IMR-90 (cell line): ENCODE results near the gene MUC5AC. TPM values are rescaled to one million over a fixed set of nuclear protein-coding genes. Genes with fewer than 3 reads are reported as not detected.

Experiments used
- ATAC-seq: fragments of 200-7000 bp; cut with Tn5 transposase; 2 replicates; pipeline ENCODE4 v1.9.1; 2020; ENCODE audit warnings: low read depth, mild to moderate bottlenecking, moderate library complexity
- BruUV-seq: library from RNA; stranded (reverse); fragments of 400-500 nt; replicated peaks from 2 replicates; lab custom pipeline; 2021; lab: Mats Ljungman, UMichigan
- CTCF ChIA-PET: fragments of 300-600 bp; formaldehyde crosslinking; extraction: SDS; loops from one replicate; lab custom pipeline; 2021; ENCODE audit warnings: antibody characterized with exemption; lab: Yijun Ruan, JAX
- POLR2A ChIA-PET: fragments of 300-600 bp; sonication (Branson Sonifier 250); formaldehyde crosslinking; loops from one replicate; lab custom pipeline; 2022; ENCODE audit warnings: antibody characterized with exemption; ENCODE audit not compliant: unreplicated experiment; lab: Charles Lee
- DNase-seq: peaks from one replicate; pipeline ENCODE4 v3.0.0; 2013
- H2AFZ ChIP-seq: replicated peaks from 2 replicates; pipeline ENCODE3; 2013; ENCODE audit warnings: low read length, mild to moderate bottlenecking; ENCODE audit not compliant: poor library complexity
- H2AK5ac ChIP-seq: 2 replicates; pipeline ENCODE4 v1.6.1; 2013; ENCODE audit warnings: low read depth, low read length, inconsistent platforms
- H2AK9ac ChIP-seq: replicated peaks from 2 replicates; pipeline ENCODE3; 2013; ENCODE audit warnings: mild to moderate bottlenecking, low read depth, low read length, moderate library complexity; ENCODE audit not compliant: poor library complexity
- H2BK120ac ChIP-seq: 2 replicates; pipeline ENCODE4 v1.6.1; 2013; ENCODE audit warnings: low read depth, low read length, inconsistent platforms
- H2BK15ac ChIP-seq: 3 replicates; pipeline ENCODE4 v1.6.1; 2013; ENCODE audit warnings: low read depth, low read length, inconsistent platforms
- H2BK20ac ChIP-seq: 2 replicates; pipeline ENCODE4 v1.6.1; 2013; ENCODE audit warnings: low read depth, mild to moderate bottlenecking, inconsistent platforms, low read length, moderate library complexity
- H2BK5ac ChIP-seq: 2 replicates; pipeline ENCODE4 v1.6.1; 2013; ENCODE audit warnings: mild to moderate bottlenecking, low read depth, low read length, inconsistent platforms; ENCODE audit not compliant: poor library complexity, severe bottlenecking
- H3K14ac ChIP-seq: replicated peaks from 2 replicates; pipeline ENCODE4 v1.6.1; 2013; ENCODE audit warnings: low read depth, low read length, inconsistent platforms
- H3K18ac ChIP-seq: 2 replicates; pipeline ENCODE4 v1.6.1; 2013; ENCODE audit warnings: low read depth, low read length, control low read depth
- H3K23ac ChIP-seq: 2 replicates; pipeline ENCODE4 v1.6.1; 2013; ENCODE audit warnings: low read depth, low read length, inconsistent platforms
- H3K27ac ChIP-seq: 2 replicates; pipeline ENCODE4 v1.5.1; 2013; ENCODE audit warnings: mild to moderate bottlenecking, control low read depth, low read length; ENCODE audit not compliant: insufficient read depth
- H3K27me3 ChIP-seq: 2 replicates; pipeline ENCODE4 v1.6.1; 2013; ENCODE audit warnings: low read length; ENCODE audit not compliant: control insufficient read depth, insufficient read depth
- H3K36me3 ChIP-seq: 2 replicates; pipeline ENCODE4 v1.6.1; 2013; ENCODE audit warnings: low read length, mixed read lengths; ENCODE audit not compliant: control insufficient read depth, insufficient read depth
- H3K4ac ChIP-seq: 2 replicates; pipeline ENCODE4 v1.6.1; 2013; ENCODE audit warnings: low read depth, low read length, inconsistent platforms
- H3K4me1 ChIP-seq: 2 replicates; pipeline ENCODE4 v1.6.1; 2013; ENCODE audit warnings: low read length, mixed read lengths; ENCODE audit not compliant: control insufficient read depth, insufficient read depth
- H3K4me2 ChIP-seq: 2 replicates; pipeline ENCODE4 v1.6.1; 2013; ENCODE audit warnings: low read depth, mild to moderate bottlenecking, control low read depth, low read length, moderate library complexity
- H3K4me3 ChIP-seq: 2 replicates; pipeline ENCODE4 v1.5.1; 2013; ENCODE audit warnings: low read depth, mild to moderate bottlenecking, control low read depth, low read length, moderate library complexity; ENCODE audit not compliant: insufficient read depth
- H3K56ac ChIP-seq: 2 replicates; pipeline ENCODE4 v1.6.1; 2013; ENCODE audit warnings: low read length, inconsistent platforms; ENCODE audit not compliant: insufficient read depth; ENCODE audit errors: extremely low read depth
- H3K79me1 ChIP-seq, 2 experiments: 2 replicates each; pipeline ENCODE4 v1.6.1; 2013; ENCODE audit warnings: low read length in 2 of 2, inconsistent platforms in 1 of 2, low read depth in 1 of 2
- H3K9ac ChIP-seq: 2 replicates; pipeline ENCODE4 v1.6.1; 2013; ENCODE audit warnings: low read depth, low read length, control low read depth
- H3K9me1 ChIP-seq: 2 replicates; pipeline ENCODE4 v1.6.1; 2013; ENCODE audit warnings: low read length, inconsistent platforms; ENCODE audit not compliant: insufficient read depth
- H3K9me3 ChIP-seq: 2 replicates; pipeline ENCODE4 v1.6.1; 2013; ENCODE audit warnings: low read length; ENCODE audit not compliant: control insufficient read depth, insufficient read depth
- H4K20me1 ChIP-seq: 2 replicates; pipeline ENCODE4 v1.6.1; 2013; ENCODE audit warnings: low read length, inconsistent platforms; ENCODE audit not compliant: insufficient read depth
- H4K5ac ChIP-seq: 2 replicates; pipeline ENCODE4 v1.6.1; 2013; ENCODE audit warnings: mild to moderate bottlenecking, low read depth, low read length, control low read depth
- H4K8ac ChIP-seq, 2 experiments: 2 replicates each; pipeline ENCODE4 v1.6.1; 2013; ENCODE audit warnings: low read depth in 2 of 2, low read length in 2 of 2, control low read depth in 1 of 2, inconsistent platforms in 1 of 2
- H4K91ac ChIP-seq: 2 replicates; pipeline ENCODE4 v1.6.1; 2013; ENCODE audit warnings: low read depth, low read length, inconsistent platforms; ENCODE audit not compliant: insufficient read depth
- BHLHE40 ChIP-seq: fragments of 150-350 bp; IDR thresholded peaks from 2 replicates; pipeline ENCODE4 v1.6.1; 2016; ENCODE audit warnings: mild to moderate bottlenecking, low read depth, low read length
- CEBPB ChIP-seq: IDR thresholded peaks from 2 replicates; pipeline ENCODE4 v1.6.1; 2012; ENCODE audit warnings: low read depth, low read length, improper control_type of control experiment
- CHD1 ChIP-seq: IDR thresholded peaks from 2 replicates; pipeline ENCODE4 v1.6.1; 2012; ENCODE audit warnings: low read depth, low read length, improper control_type of control experiment
- ELK1 ChIP-seq: fragments of 150-350 bp; IDR thresholded peaks from 2 replicates; pipeline ENCODE4 v1.6.1; 2016; ENCODE audit warnings: low read depth, mild to moderate bottlenecking, low read length, moderate library complexity, borderline replicate concordance
- FOS ChIP-seq: fragments of 150-350 bp; IDR thresholded peaks from 2 replicates; pipeline ENCODE4 v1.6.1; 2016; ENCODE audit warnings: low read depth, low read length
- MAFK ChIP-seq: IDR thresholded peaks from 2 replicates; pipeline ENCODE4 v1.6.1; 2012; ENCODE audit warnings: low read depth, low read length, improper control_type of control experiment
- MAZ ChIP-seq: IDR thresholded peaks from 2 replicates; pipeline ENCODE4 v1.6.1; 2012; ENCODE audit warnings: low read depth, mild to moderate bottlenecking, low read length, improper control_type of control experiment, moderate library complexity, borderline replicate concordance
- MXI1 ChIP-seq: IDR thresholded peaks from 2 replicates; pipeline ENCODE4 v1.6.1; 2012; ENCODE audit warnings: low read depth, mild to moderate bottlenecking, low read length, moderate library complexity, borderline replicate concordance
- NFE2L2 ChIP-seq: fragments of 150-350 bp; IDR thresholded peaks from 2 replicates; pipeline ENCODE4 v1.6.1; 2016; ENCODE audit warnings: low read depth, mild to moderate bottlenecking, low read length
- POLR2A ChIP-seq: IDR thresholded peaks from 2 replicates; pipeline ENCODE4 v1.6.1; 2012; ENCODE audit warnings: mild to moderate bottlenecking, low read depth, low read length
- RAD21 ChIP-seq: IDR thresholded peaks from 2 replicates; pipeline ENCODE4 v1.6.1; 2012; ENCODE audit warnings: low read length, improper control_type of control experiment
- RCOR1 ChIP-seq: IDR thresholded peaks from 2 replicates; pipeline ENCODE4 v1.6.1; 2012; ENCODE audit warnings: mild to moderate bottlenecking, low read length, improper control_type of control experiment; ENCODE audit not compliant: insufficient replicate concordance
- RFX5 ChIP-seq: IDR thresholded peaks from 2 replicates; pipeline ENCODE4 v1.8.0; 2012; ENCODE audit warnings: low read depth, mild to moderate bottlenecking, low read length, moderate library complexity
- SMC3 ChIP-seq: fragments of 150-350 bp; IDR thresholded peaks from 2 replicates; pipeline ENCODE4 v1.6.1; 2016; ENCODE audit warnings: low read depth, mild to moderate bottlenecking, antibody characterized with exemption, low read length, moderate library complexity
- whole genome bisulfite sequencing, 2 experiments: methylation state at CpG; one replicate each; pipeline versions ENCODE4 v1.1.5 to v1.1.7; 2013; ENCODE audit warnings: missing lambda C conversion rate in 2 of 2; ENCODE audit not compliant: insufficient read length in 1 of 2; ENCODE audit errors: extremely low coverage in 2 of 2; 5-methylcytosine and 5-hydroxymethylcytosine counted together
- dilution Hi-C: fragments of 300-500 bp; cut with HindIII; formaldehyde crosslinking; loops from one replicate; pipeline ENCODE4 v1.14.3; 2018; ENCODE audit warnings: low sequenced_read_pairs; ENCODE audit not compliant: unreplicated experiment
- in situ Hi-C: fragments of 300-500 bp; cut with MboI; formaldehyde crosslinking; loops from 3 replicates; pipeline ENCODE4 v1.14.3; 2019; ENCODE audit warnings: low sequenced_read_pairs, inconsistent platforms, mixed read lengths
- intact Hi-C: fragments of 100-400 bp; cut with micrococcal nuclease; formaldehyde crosslinking; loops from 2 replicates; pipeline ENCODE4 v1.10.0; 2022
- polyA plus RNA-seq, 3 experiments: library from polyadenylated mRNA; depleted of rRNA; stranded (reverse); fragments of >200 nt; gene quantifications; 2 replicates each; pipeline ENCODE4 v1.2.3, GENCODE V29; 2012; ENCODE audit warnings: low replicate concordance in 1 of 3
- total RNA-seq: library from RNA; depleted of rRNA; stranded (reverse); fragments of >200 nt; gene quantifications from 2 replicates; pipeline ENCODE4 v1.2.3, GENCODE V29; 2012
- TF ChIP-seq, protein P1 (sequence below): conservative IDR thresholded peaks from 2 replicates; pipeline ENCODE4 v1.5.1; 2012; ENCODE audit warnings: mild to moderate bottlenecking, low read depth, low read length, improper control_type of control experiment
- TF ChIP-seq, protein P2 (sequence below): fragments of 150-350 bp; IDR thresholded peaks from 2 replicates; pipeline ENCODE4 v1.6.1; 2017; ENCODE audit warnings: mild to moderate bottlenecking, antibody characterized with exemption, low read length, low read depth

The MUC5AC gene
- total and polyA plus RNA-seq, 2 of the 4 experiments (the other 2 are of a cell fraction) = 0.02 TPM; not detected in 1

- in situ Hi-C loops (loop anchor here (25.0 kb wide), 1 partner anchor 293 kb away; no protein-coding TSS in a partner anchor), dilution Hi-C loops (no loop called here), intact Hi-C loops (no loop called here)
- BruUV-seq = no TSS peak
- no peak overlapping the region for H3K27ac ChIP-seq
- H2AK5ac ChIP-seq = no peak overlapping the region
- no peaks in the 10 kb centered on the region; the same call in 1 of the 2 replicates for H3K9me3 ChIP-seq
- H3K9me1 ChIP-seq = no peaks in the 10 kb centered on the region
- no peak overlapping the region for H4K91ac ChIP-seq
- H3K4me3 ChIP-seq = no peak overlapping the region
- no peak overlapping the region for H3K23ac ChIP-seq
- ATAC-seq (no peak), DNase-seq (no peak)
- H2BK5ac ChIP-seq = no peak overlapping the region
- no peak overlapping the region for H3K18ac ChIP-seq
- TF ChIP-seq CHD1 (no peak), MXI1 (no peak), RCOR1 (no peak), BHLHE40 (no peak), RAD21 (no peak), CEBPB (no peak), RFX5 (no peak), ELK1 (no peak), MAZ (no peak), NFE2L2 (no peak), FOS (no peak), SMC3 (no peak), MAFK (no peak), POLR2A (no peak)
- TF ChIP-seq, protein P1, sequence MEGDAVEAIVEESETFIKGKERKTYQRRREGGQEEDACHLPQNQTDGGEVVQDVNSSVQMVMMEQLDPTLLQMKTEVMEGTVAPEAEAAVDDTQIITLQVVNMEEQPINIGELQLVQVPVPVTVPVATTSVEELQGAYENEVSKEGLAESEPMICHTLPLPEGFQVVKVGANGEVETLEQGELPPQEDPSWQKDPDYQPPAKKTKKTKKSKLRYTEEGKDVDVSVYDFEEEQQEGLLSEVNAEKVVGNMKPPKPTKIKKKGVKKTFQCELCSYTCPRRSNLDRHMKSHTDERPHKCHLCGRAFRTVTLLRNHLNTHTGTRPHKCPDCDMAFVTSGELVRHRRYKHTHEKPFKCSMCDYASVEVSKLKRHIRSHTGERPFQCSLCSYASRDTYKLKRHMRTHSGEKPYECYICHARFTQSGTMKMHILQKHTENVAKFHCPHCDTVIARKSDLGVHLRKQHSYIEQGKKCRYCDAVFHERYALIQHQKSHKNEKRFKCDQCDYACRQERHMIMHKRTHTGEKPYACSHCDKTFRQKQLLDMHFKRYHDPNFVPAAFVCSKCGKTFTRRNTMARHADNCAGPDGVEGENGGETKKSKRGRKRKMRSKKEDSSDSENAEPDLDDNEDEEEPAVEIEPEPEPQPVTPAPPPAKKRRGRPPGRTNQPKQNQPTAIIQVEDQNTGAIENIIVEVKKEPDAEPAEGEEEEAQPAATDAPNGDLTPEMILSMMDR = no peak
- TF ChIP-seq, protein P2, sequence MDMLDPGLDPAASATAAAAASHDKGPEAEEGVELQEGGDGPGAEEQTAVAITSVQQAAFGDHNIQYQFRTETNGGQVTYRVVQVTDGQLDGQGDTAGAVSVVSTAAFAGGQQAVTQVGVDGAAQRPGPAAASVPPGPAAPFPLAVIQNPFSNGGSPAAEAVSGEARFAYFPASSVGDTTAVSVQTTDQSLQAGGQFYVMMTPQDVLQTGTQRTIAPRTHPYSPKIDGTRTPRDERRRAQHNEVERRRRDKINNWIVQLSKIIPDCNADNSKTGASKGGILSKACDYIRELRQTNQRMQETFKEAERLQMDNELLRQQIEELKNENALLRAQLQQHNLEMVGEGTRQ = no peak
- no peak overlapping the region for H2AFZ ChIP-seq
- H3K27me3 ChIP-seq = peaks cover 12% of the 10 kb centered on the region
- no peak overlapping the region for H4K8ac ChIP-seq
- H3K36me3 ChIP-seq = no peaks in the 10 kb centered on the region
- no peak overlapping the region for H3K14ac ChIP-seq
- H4K20me1 ChIP-seq = no peaks in the 10 kb centered on the region
- H3K9ac ChIP-seq = no peak overlapping the region
- no peak overlapping the region for H2BK15ac ChIP-seq
- ChIA-PET POLR2A (no interaction called here), CTCF (no interaction called here)
- 69% methylated on average over 4 of the region's 16 CpGs; no CpG with 5 or more reads in 1 of the 2 experiments for WGBS, 2 experiments
- no peak overlapping the region for H4K5ac ChIP-seq
- no peak overlapping the region for H2AK9ac ChIP-seq
- H2BK20ac ChIP-seq = no peak overlapping the region
- H3K79me1 ChIP-seq = no peaks in the 10 kb centered on the region
- H2BK120ac ChIP-seq = no peak overlapping the region
- H3K4ac ChIP-seq = no peak overlapping the region
- H3K56ac ChIP-seq = no peak overlapping the region
- no peak overlapping the region for H3K4me2 ChIP-seq
- H3K4me1 ChIP-seq = no peaks in the 10 kb centered on the region
These were observed 61.2 kb downstream of the MUC5AC start for GRCh38 chr11:1218788-1219445.
